CD4-positive, alpha-beta memory T cell (primary cell): ENCODE data around the gene SLC24A2. TPM values are rescaled to one million over a fixed set of nuclear protein-coding genes. Genes with fewer than 3 reads are reported as not detected.

Experiments used
- CTCF ChIA-PET: fragments of 350-600 bp; sonication (Branson Sonifier 250); formaldehyde crosslinking; loops from one replicate; lab custom pipeline; 2021; ENCODE audit warnings: inconsistent platforms; ENCODE audit not compliant: partially characterized antibody; lab: Charles Lee
- POLR2A ChIA-PET: fragments of 350-600 bp; sonication (Branson Sonifier 250); formaldehyde crosslinking; loops from one replicate; lab custom pipeline; 2021; ENCODE audit not compliant: partially characterized antibody; lab: Charles Lee
- DNase-seq, 5 donors: peaks; one replicate each; pipeline versions ENCODE4 v3.0.0 to v3.0.0-alpha.2; 2020 to 2022; ENCODE audit warnings: mixed read lengths in 1 of 5
- H3K27ac ChIP-seq: one replicate; pipeline ENCODE4 v1.7.0; 2013; ENCODE audit warnings: low read depth, low read length
- H3K27me3 ChIP-seq: 2 replicates; pipeline ENCODE4 v1.7.0; 2013; ENCODE audit warnings: mild to moderate bottlenecking, low read length, moderate library complexity; ENCODE audit not compliant: insufficient read depth
- H3K36me3 ChIP-seq: 2 replicates; pipeline ENCODE4 v1.7.0; 2013; ENCODE audit warnings: mild to moderate bottlenecking, low read length, moderate library complexity; ENCODE audit not compliant: insufficient read depth
- H3K4me1 ChIP-seq: 2 replicates; pipeline ENCODE4 v1.7.0; 2013; ENCODE audit warnings: mild to moderate bottlenecking, low read length, moderate library complexity; ENCODE audit not compliant: insufficient read depth
- H3K4me3 ChIP-seq, 2 donors: one replicate each; pipeline ENCODE4 v1.7.0; 2013; ENCODE audit warnings: low read length in 2 of 2, mild to moderate bottlenecking in 1 of 2
- H3K9me3 ChIP-seq, 2 donors: one replicate each; pipeline ENCODE4 v1.7.0; 2013; ENCODE audit warnings: low read length in 2 of 2, control low read depth in 1 of 2; ENCODE audit not compliant: control insufficient read depth in 1 of 2
- H3K27ac Mint-ChIP-seq, 7 donors: one replicate each; pipeline ENCODE4 v1.8.0; 2020 to 2021; ENCODE audit warnings: mixed read lengths in 7 of 7, mild to moderate bottlenecking in 6 of 7, inconsistent platforms in 3 of 7, moderate library complexity in 3 of 7
- H3K27me3 Mint-ChIP-seq, 2 donors: one replicate each; pipeline ENCODE4 v1.8.0; 2020 to 2021; ENCODE audit warnings: mixed read lengths in 2 of 2
- H3K36me3 Mint-ChIP-seq, 2 donors: one replicate each; pipeline ENCODE4 v1.8.0; 2020 to 2021; ENCODE audit warnings: mixed read lengths in 2 of 2, inconsistent platforms in 1 of 2, mild to moderate bottlenecking in 1 of 2
- H3K4me1 Mint-ChIP-seq, 4 donors: one replicate each; pipeline ENCODE4 v1.8.0; 2020 to 2021; ENCODE audit warnings: mixed read lengths in 4 of 4, mild to moderate bottlenecking in 1 of 4
- H3K4me3 Mint-ChIP-seq, 8 donors: one replicate each; pipeline ENCODE4 v1.8.0; 2020 to 2021; ENCODE audit warnings: mixed read lengths in 8 of 8, mild to moderate bottlenecking in 7 of 8, moderate library complexity in 6 of 8, inconsistent platforms in 3 of 8
- H3K9me3 Mint-ChIP-seq, 8 donors: one replicate each; pipeline ENCODE4 v1.8.0; 2020 to 2021; ENCODE audit warnings: mixed read lengths in 8 of 8, mild to moderate bottlenecking in 5 of 8, inconsistent platforms in 3 of 8, moderate library complexity in 1 of 8
- intact Hi-C: fragments of 100-400 bp; cut with micrococcal nuclease; formaldehyde crosslinking; loops from one replicate; pipeline ENCODE4 v1.15.1; 2023
- polyA plus RNA-seq, 2 donors: library from polyadenylated mRNA; unstranded; fragments of 300-500 nt; fragmentation: Illumina TruSeq; gene quantifications; one replicate each; pipeline ENCODE4 v1.2.3, GENCODE V29; 2021
- total RNA-seq, 2 experiments: library from RNA; stranded (reverse); gene quantifications; one replicate each; pipeline ENCODE4 v1.2.3, GENCODE V29; 2021

The SLC24A2 gene
- total and polyA plus RNA-seq, 4 experiments from 2014 or later = not detected

DNA sequence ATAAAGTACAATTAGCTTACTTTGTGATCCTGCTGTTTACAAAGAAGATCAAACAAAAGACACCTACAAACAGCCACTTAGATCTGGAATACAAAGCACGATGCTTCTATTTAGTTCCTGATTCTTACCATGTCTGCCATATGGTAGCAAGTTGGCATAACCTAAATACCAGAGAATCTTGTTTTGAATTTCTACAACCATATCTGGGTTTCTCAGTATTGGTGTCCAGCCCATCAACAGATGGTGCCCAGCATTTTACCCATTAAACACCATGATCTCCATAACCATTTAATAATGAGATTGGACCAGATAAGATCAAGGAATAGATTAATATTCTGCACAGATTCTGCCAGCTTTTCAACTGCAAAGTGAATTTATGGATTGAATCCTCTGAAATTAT, 29.8 kb downstream of the SLC24A2 start:
- no peak for DNase-seq
- H3K4me1 Mint-ChIP-seq = no peaks in the 10 kb centered on the region
- POLR2A ChIA-PET = no interaction called here
- intact Hi-C loops = no loop called here
- Histone ChIP-seq H3K36me3 (no peaks in the 10 kb centered on the region), H3K9me3 (no peaks in the 10 kb centered on the region), H3K4me3 (no peak overlapping the region), H3K27me3 (no peaks in the 10 kb centered on the region), H3K4me1 (no peaks in the 10 kb centered on the region), H3K27ac (no peak overlapping the region)
- H3K27me3 Mint-ChIP-seq = no peaks in the 10 kb centered on the region
- CTCF ChIA-PET = no interaction called here
- H3K9me3 Mint-ChIP-seq = peaks cover 0 to 16% (median 3%) of the 10 kb centered on the region in 8 donors
- no peak overlapping the region for H3K4me3 Mint-ChIP-seq
- H3K36me3 Mint-ChIP-seq = no peaks in the 10 kb centered on the region
- no peak overlapping the region for H3K27ac Mint-ChIP-seq

DNA sequence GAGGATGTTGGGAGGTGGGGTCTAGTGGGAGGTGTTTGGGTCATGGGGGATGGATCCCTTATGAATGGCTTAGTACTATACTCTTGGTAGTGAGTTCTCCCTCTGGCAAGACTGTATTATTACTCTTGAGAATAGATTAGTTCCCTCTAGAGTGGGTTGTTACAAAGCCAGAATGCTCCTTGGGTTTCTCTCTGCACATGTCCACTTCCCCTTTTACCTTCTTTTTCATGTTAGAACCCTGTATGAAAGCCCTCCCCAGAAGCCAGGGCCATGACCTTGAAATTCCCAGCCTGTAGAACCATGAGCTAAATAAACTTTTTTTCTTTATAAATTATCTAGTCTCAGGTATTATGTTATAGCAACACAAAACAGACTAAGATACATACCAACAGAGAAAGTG, 31.1 kb downstream of the SLC24A2 start:
- intact Hi-C loops = no loop called here
- POLR2A ChIA-PET = no interaction called here
- CTCF ChIA-PET = no interaction called here

DNA sequence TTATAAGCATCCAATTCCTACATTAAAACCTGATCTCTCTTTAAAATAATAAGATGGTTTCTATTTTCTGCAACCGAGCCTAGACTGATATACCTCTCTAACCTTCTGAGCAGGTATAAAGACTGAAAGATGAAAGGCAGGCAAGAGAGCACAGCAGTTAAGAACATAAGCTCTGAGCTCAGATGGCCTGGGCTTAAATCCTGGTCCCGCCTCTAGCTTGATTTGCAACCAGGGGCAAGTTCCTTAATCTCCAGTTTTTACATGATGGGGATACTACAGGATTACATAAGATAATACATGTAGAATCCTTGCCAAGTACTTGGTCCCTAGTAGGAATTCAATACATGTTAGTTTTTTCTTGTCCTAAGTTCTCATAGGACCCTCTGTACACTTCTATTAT, 33.9 kb downstream of the SLC24A2 start:
- Mint-ChIP-seq H3K27ac (no peak overlapping the region), H3K27me3 (peaks cover 0 to 2% of the 10 kb centered on the region in 2 donors), H3K36me3 (no peaks in the 10 kb centered on the region), H3K9me3 (no peaks in the 10 kb centered on the region), H3K4me1 (peaks cover 0 to 6% (median 3%) of the 10 kb centered on the region in 4 donors), H3K4me3 (no peak overlapping the region)
- ChIA-PET POLR2A (no interaction called here), CTCF (no interaction called here)
- intact Hi-C loops = no loop called here
- Histone ChIP-seq H3K36me3 (no peaks in the 10 kb centered on the region), H3K4me3 (no peak overlapping the region), H3K4me1 (peaks cover under 1% of the 10 kb centered on the region), H3K27ac (no peak overlapping the region), H3K27me3 (no peaks in the 10 kb centered on the region), H3K9me3 (no peaks in the 10 kb centered on the region)
- no peak for DNase-seq

More for the DNA sequence above, 31.1 kb downstream of the SLC24A2 start:
- Mint-ChIP-seq H3K27ac (no peak overlapping the region), H3K36me3 (no peaks in the 10 kb centered on the region), H3K27me3 (no peaks in the 10 kb centered on the region), H3K9me3 (peaks cover 0 to 7% (median under 1%) of the 10 kb centered on the region in 8 donors), H3K4me3 (no peak overlapping the region), H3K4me1 (no peaks in the 10 kb centered on the region)
- H3K4me3 ChIP-seq = no peak overlapping the region
- no peaks in the 10 kb centered on the region for H3K36me3 ChIP-seq
- H3K4me1 ChIP-seq = no peaks in the 10 kb centered on the region
- no peak overlapping the region for H3K27ac ChIP-seq
- DNase-seq = no peak
- H3K27me3 ChIP-seq = no peaks in the 10 kb centered on the region
- no peaks in the 10 kb centered on the region for H3K9me3 ChIP-seq

DNA sequence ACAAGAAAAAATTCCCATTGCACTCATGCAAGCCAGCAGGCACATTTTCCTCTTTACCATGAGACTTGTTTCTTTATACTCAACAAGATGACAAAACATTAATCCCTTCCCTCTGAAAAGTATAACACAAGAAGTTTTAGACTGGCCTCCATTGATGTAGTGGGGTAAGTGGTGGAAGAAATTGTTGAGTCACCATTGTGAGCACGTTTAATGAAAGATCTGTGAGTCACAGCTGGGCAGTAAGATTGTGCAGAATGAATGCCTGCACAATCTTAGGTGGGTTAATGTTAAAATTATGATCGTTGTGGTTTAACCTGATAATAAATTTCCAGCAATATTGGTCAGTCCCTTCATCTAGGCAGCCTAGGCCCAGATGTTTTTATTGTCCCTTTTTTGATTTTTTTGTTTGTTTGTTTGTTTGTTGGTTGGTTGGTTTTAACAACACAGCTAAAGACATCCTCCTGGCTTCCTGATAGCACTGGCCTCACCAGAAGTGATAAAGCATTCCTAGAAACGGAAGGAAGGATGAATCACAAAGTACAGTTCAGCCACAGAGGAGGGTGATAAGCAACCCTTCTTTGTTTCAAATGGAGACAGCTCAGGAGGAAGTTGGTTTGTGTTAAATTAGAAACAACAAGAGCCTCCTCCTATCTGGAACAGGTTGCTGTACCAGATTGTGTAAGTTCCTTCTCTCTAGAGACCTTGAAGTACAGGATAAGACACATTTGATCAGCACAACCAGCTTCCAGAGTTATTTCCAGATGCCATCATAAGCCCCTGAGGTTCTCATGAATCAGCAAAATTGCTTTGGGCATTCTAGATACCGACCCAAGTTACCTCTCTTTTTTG, 40.3 kb downstream of the SLC24A2 start:
- POLR2A ChIA-PET = no interaction called here
- CTCF ChIA-PET = interaction anchor here (0.9 to 1.3 kb wide), 2 partner anchors 12 to 20 kb away, joined by 3 read pairs; no protein-coding TSS in a partner anchor
- Histone ChIP-seq H3K36me3 (no peaks in the 10 kb centered on the region), H3K27ac (no peak overlapping the region), H3K9me3 (no peaks in the 10 kb centered on the region), H3K4me3 (no peak overlapping the region), H3K4me1 (peaks cover 26% of the 10 kb centered on the region), H3K27me3 (no peaks in the 10 kb centered on the region)
- intact Hi-C loops = no loop called here
- DNase-seq = no peak
- H3K4me1 Mint-ChIP-seq = peaks cover 12 to 31% (median 21%) of the 10 kb centered on the region in 4 donors
- peak overlapping the region in 5 of 7 donors; percentile 1 to 66 (median 60) for H3K27ac Mint-ChIP-seq
- peaks cover 0 to 1% (median 0%) of the 10 kb centered on the region in 8 donors for H3K9me3 Mint-ChIP-seq
- peak overlapping the region in 3 of 8 donors; percentile 19 to 45 (median 38) for H3K4me3 Mint-ChIP-seq
- H3K36me3 Mint-ChIP-seq = no peaks in the 10 kb centered on the region
- H3K27me3 Mint-ChIP-seq = peaks cover 0 to 3% of the 10 kb centered on the region in 2 donors

DNA sequence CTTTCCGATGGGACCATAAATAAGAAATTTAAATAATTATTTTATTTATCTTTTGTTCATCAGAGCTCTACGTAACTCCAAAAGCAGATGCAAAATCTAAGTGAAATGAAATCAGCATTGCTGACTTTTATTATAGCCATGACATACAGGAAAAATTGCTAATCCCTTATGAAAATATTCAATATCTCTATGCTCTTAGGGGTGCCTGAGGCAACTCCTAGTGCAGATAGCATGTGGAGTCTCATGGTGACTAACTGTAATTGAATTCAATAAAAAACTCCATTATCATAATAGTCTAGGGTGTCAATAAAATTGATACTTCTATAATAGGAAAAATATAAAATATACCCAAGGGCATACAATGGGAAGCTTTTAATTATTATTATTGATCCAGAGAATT, 42.6 kb downstream of the SLC24A2 start:
- Mint-ChIP-seq H3K4me1 (peaks cover 12 to 31% (median 21%) of the 10 kb centered on the region in 4 donors), H3K36me3 (no peaks in the 10 kb centered on the region), H3K9me3 (peaks cover 0 to 1% (median 0%) of the 10 kb centered on the region in 8 donors), H3K4me3 (no peak overlapping the region), H3K27ac (no peak overlapping the region), H3K27me3 (peaks cover 0 to 2% of the 10 kb centered on the region in 2 donors)
- H3K9me3 ChIP-seq = no peaks in the 10 kb centered on the region
- no peak for DNase-seq
- H3K4me1 ChIP-seq = peaks cover 26% of the 10 kb centered on the region
- H3K4me3 ChIP-seq = no peak overlapping the region
- intact Hi-C loops = no loop called here
- H3K27ac ChIP-seq = no peak overlapping the region
- no peaks in the 10 kb centered on the region for H3K27me3 ChIP-seq
- POLR2A ChIA-PET = no interaction called here
- CTCF ChIA-PET = no interaction called here
- H3K36me3 ChIP-seq = no peaks in the 10 kb centered on the region

DNA sequence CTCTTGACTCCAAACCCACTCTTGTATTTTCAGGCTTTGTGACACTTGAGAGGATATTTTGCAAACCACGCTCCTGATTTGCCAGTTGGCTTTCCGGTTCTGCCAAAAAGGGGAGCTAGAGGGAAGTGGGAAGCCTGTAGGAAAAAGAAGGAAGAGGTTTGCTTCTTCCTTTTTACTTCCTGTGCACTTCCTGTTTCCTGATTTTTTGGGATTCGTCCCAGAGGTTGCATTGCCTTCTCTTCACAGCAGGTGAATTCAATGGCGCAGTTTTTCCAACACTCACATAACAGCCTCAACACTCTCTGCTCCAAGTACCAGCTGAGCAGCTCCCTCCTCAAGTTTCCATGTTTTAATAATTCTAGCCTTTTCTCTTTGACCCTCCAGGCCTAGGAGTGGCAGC, 47.7 kb downstream of the SLC24A2 start:
- no peaks in the 10 kb centered on the region for H3K36me3 Mint-ChIP-seq
- intact Hi-C loops = no loop called here
- H3K4me3 Mint-ChIP-seq = no peak overlapping the region
- H3K27me3 Mint-ChIP-seq = peaks cover 2 to 5% of the 10 kb centered on the region in 2 donors
- ChIA-PET POLR2A (no interaction called here), CTCF (no interaction called here)
- Histone ChIP-seq H3K36me3 (no peaks in the 10 kb centered on the region), H3K9me3 (no peaks in the 10 kb centered on the region), H3K4me3 (no peak overlapping the region), H3K4me1 (no peaks in the 10 kb centered on the region), H3K27me3 (no peaks in the 10 kb centered on the region), H3K27ac (no peak overlapping the region)
- no peak for DNase-seq
- H3K27ac Mint-ChIP-seq = peak overlapping the region in 1 of 7 donors; percentile 30
- H3K4me1 Mint-ChIP-seq = no peaks in the 10 kb centered on the region
- peaks cover 0 to 3% (median 0%) of the 10 kb centered on the region in 8 donors for H3K9me3 Mint-ChIP-seq
